WTC11 (cell line): ENCODE results near the gene NKX2-3.

Experiments
- ELF4 ChIP-seq: sonication (generic); formaldehyde crosslinking; IDR thresholded peaks from 2 replicates; pipeline ENCODE4 v1.8.1; 2022; ENCODE audit warnings: low read depth, mild to moderate bottlenecking, moderate library complexity, missing genetic modification reagents
- JUN ChIP-seq: sonication (generic); formaldehyde crosslinking; IDR thresholded peaks from 2 replicates; pipeline ENCODE4 v1.8.0; 2023; ENCODE audit warnings: mild to moderate bottlenecking, missing genetic modification reagents
- PRRX2 ChIP-seq: fragments of 250-450 bp; sonication (Bioruptor Pico); IDR thresholded peaks from 2 replicates; pipeline ENCODE4 v1.8.0; 2021; ENCODE audit warnings: mild to moderate bottlenecking
- SOX15 ChIP-seq: fragments of 250-450 bp; sonication (Bioruptor Pico); IDR thresholded peaks from 2 replicates; pipeline ENCODE4 v1.9.0; 2021; ENCODE audit warnings: mild to moderate bottlenecking
- SP1 ChIP-seq: sonication (generic); formaldehyde crosslinking; conservative IDR thresholded peaks from 2 replicates; pipeline ENCODE4 v1.8.1; 2022; ENCODE audit warnings: missing genetic modification reagents
- TCF7 ChIP-seq: sonication (generic); formaldehyde crosslinking; IDR thresholded peaks from 2 replicates; pipeline ENCODE4 v1.8.0; 2022; ENCODE audit warnings: mild to moderate bottlenecking, low read depth, missing genetic modification reagents, moderate library complexity
- TF ChIP-seq, protein P1 (sequence below): fragments of 200-600 bp; IDR thresholded peaks from 2 replicates; pipeline ENCODE4 v1.8.0; 2022; ENCODE audit warnings: antibody characterized with exemption
- TF ChIP-seq, protein P2 (sequence below): sonication (generic); formaldehyde crosslinking; IDR thresholded peaks from 2 replicates; pipeline ENCODE4 v1.8.1; 2022; ENCODE audit warnings: mild to moderate bottlenecking, missing genetic modification reagents, moderate library complexity, borderline replicate concordance
- TF ChIP-seq, protein P3 (sequence below): sonication (generic); formaldehyde crosslinking; IDR thresholded peaks from 2 replicates; pipeline ENCODE4 v1.8.1; 2022; ENCODE audit warnings: mild to moderate bottlenecking, moderate library complexity, missing genetic modification reagents
- TF ChIP-seq, protein P4 (sequence below): sonication (generic); formaldehyde crosslinking; IDR thresholded peaks from 2 replicates; pipeline ENCODE4 v1.8.1; 2023; ENCODE audit warnings: mild to moderate bottlenecking, missing genetic modification reagents, moderate library complexity
- TF ChIP-seq, protein P5 (sequence below): sonication (generic); formaldehyde crosslinking; IDR thresholded peaks from 2 replicates; pipeline ENCODE4 v1.8.0; 2022; ENCODE audit warnings: mild to moderate bottlenecking, missing genetic modification reagents

DNA sequence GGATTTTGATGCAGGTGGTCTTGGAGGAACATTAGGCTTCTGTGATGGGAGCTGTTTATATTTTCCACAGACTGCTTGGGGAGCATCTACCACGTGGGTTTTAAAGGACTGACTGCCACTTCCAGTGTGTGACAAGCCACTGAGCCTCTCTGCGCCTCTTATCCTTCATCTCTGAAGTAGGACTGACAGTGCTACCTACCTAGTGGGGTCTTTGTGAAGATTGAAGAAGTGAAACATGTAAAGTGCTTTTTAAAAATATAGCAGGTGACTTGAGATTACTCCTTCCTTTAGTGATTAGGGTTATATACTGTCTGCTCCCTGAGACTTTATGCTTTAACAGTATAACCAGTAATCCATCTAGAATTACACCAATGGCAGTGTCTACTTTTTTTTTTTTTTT, 29.9 kb downstream of the NKX2-3 start:
- TF ChIP-seq, protein P1, sequence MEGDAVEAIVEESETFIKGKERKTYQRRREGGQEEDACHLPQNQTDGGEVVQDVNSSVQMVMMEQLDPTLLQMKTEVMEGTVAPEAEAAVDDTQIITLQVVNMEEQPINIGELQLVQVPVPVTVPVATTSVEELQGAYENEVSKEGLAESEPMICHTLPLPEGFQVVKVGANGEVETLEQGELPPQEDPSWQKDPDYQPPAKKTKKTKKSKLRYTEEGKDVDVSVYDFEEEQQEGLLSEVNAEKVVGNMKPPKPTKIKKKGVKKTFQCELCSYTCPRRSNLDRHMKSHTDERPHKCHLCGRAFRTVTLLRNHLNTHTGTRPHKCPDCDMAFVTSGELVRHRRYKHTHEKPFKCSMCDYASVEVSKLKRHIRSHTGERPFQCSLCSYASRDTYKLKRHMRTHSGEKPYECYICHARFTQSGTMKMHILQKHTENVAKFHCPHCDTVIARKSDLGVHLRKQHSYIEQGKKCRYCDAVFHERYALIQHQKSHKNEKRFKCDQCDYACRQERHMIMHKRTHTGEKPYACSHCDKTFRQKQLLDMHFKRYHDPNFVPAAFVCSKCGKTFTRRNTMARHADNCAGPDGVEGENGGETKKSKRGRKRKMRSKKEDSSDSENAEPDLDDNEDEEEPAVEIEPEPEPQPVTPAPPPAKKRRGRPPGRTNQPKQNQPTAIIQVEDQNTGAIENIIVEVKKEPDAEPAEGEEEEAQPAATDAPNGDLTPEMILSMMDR: no peak
- TF ChIP-seq, protein P2, sequence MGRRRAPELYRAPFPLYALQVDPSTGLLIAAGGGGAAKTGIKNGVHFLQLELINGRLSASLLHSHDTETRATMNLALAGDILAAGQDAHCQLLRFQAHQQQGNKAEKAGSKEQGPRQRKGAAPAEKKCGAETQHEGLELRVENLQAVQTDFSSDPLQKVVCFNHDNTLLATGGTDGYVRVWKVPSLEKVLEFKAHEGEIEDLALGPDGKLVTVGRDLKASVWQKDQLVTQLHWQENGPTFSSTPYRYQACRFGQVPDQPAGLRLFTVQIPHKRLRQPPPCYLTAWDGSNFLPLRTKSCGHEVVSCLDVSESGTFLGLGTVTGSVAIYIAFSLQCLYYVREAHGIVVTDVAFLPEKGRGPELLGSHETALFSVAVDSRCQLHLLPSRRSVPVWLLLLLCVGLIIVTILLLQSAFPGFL (CRISPR knock-in tag): no peak
- TF ChIP-seq SP1 (CRISPR knock-in tag): no peak
- TF ChIP-seq, protein P3, sequence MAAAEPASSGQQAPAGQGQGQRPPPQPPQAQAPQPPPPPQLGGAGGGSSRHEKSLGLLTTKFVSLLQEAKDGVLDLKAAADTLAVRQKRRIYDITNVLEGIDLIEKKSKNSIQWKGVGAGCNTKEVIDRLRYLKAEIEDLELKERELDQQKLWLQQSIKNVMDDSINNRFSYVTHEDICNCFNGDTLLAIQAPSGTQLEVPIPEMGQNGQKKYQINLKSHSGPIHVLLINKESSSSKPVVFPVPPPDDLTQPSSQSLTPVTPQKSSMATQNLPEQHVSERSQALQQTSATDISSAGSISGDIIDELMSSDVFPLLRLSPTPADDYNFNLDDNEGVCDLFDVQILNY: no peak
- TF ChIP-seq, protein P4, sequence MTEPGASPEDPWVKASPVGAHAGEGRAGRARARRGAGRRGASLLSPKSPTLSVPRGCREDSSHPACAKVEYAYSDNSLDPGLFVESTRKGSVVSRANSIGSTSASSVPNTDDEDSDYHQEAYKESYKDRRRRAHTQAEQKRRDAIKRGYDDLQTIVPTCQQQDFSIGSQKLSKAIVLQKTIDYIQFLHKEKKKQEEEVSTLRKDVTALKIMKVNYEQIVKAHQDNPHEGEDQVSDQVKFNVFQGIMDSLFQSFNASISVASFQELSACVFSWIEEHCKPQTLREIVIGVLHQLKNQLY (CRISPR knock-in tag): no peak
- no peak for TF ChIP-seq PRRX2 (CRISPR knock-in tag)
- no peak for TF ChIP-seq ELF4 (CRISPR knock-in tag)
- no peak for TF ChIP-seq SOX15 (CRISPR knock-in tag)
- TF ChIP-seq, protein P5, sequence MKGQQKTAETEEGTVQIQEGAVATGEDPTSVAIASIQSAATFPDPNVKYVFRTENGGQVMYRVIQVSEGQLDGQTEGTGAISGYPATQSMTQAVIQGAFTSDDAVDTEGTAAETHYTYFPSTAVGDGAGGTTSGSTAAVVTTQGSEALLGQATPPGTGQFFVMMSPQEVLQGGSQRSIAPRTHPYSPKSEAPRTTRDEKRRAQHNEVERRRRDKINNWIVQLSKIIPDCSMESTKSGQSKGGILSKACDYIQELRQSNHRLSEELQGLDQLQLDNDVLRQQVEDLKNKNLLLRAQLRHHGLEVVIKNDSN: no peak
- no peak for TF ChIP-seq TCF7 (CRISPR knock-in tag)
- TF ChIP-seq JUN (CRISPR knock-in tag): no peak
